GM12864 (cell line): Measurements from ENCODE around the gene ETV7.

Experiments used
- DNase-seq: peaks from one replicate; pipeline ENCODE4 v3.0.0-alpha.2; 2011; ENCODE audit warnings: low read depth
- H3K4me3 ChIP-seq: 2 replicates; pipeline ENCODE4 v1.5.1; 2011; ENCODE audit warnings: mild to moderate bottlenecking, low read depth, low read length, control low read depth
- CTCF ChIP-seq: IDR thresholded peaks from 2 replicates; pipeline ENCODE4 v1.5.1; 2011; ENCODE audit warnings: low read depth, mild to moderate bottlenecking, moderate library complexity, low read length, control low read depth, inconsistent platforms; ENCODE audit errors: missing control alignments

ETV7 gene

DNA sequence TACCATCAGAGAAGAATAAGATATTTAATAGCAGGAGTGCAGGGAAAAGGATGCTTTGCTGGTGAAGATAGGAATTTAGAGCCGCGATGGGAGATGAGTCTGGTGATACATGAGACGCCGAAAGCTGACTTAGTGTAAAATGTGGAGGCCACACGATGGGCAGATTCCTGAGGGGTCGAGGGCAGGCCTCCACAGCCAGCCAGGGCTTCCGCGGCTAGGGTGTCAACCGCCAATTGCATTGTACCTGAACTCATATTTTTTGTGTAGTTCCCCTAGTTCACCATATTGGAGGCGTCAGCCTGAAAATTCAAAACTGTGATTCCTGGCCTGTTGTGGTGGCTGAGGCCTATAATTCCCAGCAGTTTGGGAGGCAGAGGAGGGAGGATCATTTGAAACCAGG, 8.5 kb downstream of the ETV7 start:
- no peak for TF ChIP-seq CTCF
- no peak overlapping the region for H3K4me3 ChIP-seq
- no peak for DNase-seq

DNA sequence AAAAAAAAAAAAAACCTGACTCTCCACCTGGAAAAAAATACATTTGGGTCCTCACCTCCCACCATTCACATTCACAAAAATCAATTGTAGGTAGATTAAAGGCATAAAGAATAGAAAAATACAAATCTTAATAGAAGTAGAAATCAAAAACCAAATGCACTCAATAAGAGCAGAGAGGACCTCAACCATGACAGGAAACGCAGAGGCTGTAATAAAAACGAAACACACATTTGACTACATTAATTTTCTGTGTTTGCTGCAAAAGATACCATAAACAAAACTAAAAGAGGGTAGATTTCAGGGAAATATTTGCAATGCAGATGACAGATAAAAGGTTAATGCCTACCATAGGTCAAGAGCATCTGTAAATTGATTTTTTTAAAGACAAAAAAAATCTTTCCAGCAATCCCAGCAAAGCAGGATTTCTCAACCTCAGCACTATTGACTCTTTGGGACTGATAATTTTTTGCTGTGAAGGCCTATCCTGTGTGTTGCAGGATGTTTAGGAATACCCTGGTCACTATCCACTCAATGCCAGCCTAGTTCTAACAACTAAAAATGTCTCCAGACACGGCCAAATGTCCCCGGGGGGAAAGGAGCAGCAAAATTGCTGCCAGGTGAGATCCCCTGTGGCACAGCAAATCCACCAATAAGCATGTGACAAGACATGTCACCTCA, 9.1 kb downstream of the ETV7 start:
- no peak overlapping the region for H3K4me3 ChIP-seq
- TF ChIP-seq CTCF = no peak
- no peak for DNase-seq

DNA sequence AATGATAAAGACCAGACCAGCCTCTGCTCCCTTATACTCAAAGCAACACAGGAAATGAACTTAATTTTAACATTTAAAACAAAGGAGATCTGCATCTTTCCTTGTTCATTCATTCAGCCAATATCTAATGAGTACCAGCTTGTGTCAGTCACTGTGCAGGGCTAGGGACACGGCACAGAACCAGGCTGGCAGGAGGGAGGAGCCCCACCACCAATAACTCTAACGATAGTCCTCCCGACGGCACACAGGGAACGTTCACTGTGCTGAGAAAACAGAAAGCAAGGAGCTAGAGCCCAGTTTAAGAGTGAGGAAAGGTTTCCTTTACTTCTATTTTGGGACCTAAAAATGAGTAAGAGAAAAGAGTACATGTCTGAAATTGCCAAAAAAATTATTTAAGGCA, 9.9 kb downstream of the ETV7 start:
- H3K4me3 ChIP-seq = no peak overlapping the region
- DNase-seq = no peak
- TF ChIP-seq CTCF = no peak

- no peak for TF ChIP-seq CTCF
- no peak for DNase-seq
- H3K4me3 ChIP-seq = no peak overlapping the region
These were observed 10.7 kb downstream of the ETV7 start for GRCh38 chr6:36376742-36377141.

- no peak for DNase-seq
- TF ChIP-seq CTCF = no peak
- H3K4me3 ChIP-seq = no peak overlapping the region
These were observed 11.3 kb downstream of the ETV7 start for GRCh38 chr6:36376183-36376582.

DNA sequence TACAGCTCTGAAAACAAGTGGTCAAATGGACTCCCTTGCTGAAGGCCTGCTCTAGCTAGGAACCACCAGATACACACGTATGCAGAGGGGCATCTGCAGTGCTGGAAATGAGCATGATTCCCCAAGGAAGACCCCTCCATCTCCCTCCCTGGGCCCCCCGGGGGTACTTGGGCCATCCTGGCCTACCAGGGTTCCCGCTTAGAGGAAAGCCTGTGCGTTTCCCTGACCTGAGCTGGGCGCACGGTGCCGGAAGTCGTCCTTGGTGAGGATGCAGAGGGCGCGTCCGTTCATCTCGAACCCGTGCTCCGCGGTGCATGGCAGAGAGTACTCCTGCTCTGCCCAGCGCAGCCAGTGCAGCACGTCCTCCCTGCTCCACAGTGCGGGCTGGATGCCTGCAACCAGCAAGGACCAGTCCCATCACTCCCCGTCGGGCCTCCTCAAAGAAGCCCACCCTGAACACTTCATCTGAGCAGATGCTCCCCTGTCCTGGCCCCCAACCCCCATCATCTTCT, 11.8 kb downstream of the ETV7 start:
- no peak for TF ChIP-seq CTCF
- H3K4me3 ChIP-seq = no peak overlapping the region
- DNase-seq = no peak

GRCh38 chr6:36374972-36375371, 12.5 kb downstream of the ETV7 start:
- no peak overlapping the region for H3K4me3 ChIP-seq
- no peak for DNase-seq
- no peak for TF ChIP-seq CTCF
